GM23338 (cell line): Measurements from ENCODE around the gene KIF6.

Experiments used
- CTCF ChIP-seq, 2 experiments: fragments of 200-600 bp in 1 of 2; sonication (generic) in 1 of 2; conservative IDR thresholded peaks; 2 replicates each; pipeline versions ENCODE4 v1.5.1 to v1.6.1; 2016 to 2017; ENCODE audit warnings: antibody characterized with exemption in 2 of 2, low read depth in 2 of 2, mild to moderate bottlenecking in 2 of 2, moderate library complexity in 1 of 2
- EZH2 ChIP-seq: fragments of 200-600 bp; sonication (generic); IDR thresholded peaks from one replicate; pipeline ENCODE4 v1.8.0; 2017; ENCODE audit warnings: antibody characterized with exemption, mild to moderate bottlenecking, low read depth; ENCODE audit not compliant: unreplicated experiment

- no peak for TF ChIP-seq CTCF (conservative IDR thresholded peaks at IDR 0.05; ENCODE audit: low read depth in 2 of 2)
- no peak for TF ChIP-seq EZH2
These were observed 431.1 kb downstream of the KIF6 start for GRCh38 chr6:39294133-39294532.
